ENCODE results near the gene FEZ2. TPM values are rescaled to one million over a fixed set of nuclear protein-coding genes. Genes with fewer than 3 reads are reported as not detected.

FEZ2 gene
- total RNA-seq, 1 experiment from 2014 or later = 51.1 TPM

- no peak for DNase-seq (ENCODE audit: low read depth, low spot score)
- in situ Hi-C loops (cut with HindIII; ENCODE audit: low pct_unique_long_range_greater_than_20kb, low sequenced_read_pairs) (no loop called here), intact Hi-C loops (cut with micrococcal nuclease; ENCODE audit: unreplicated experiment) (no loop called here)
- Histone ChIP-seq H3K9me3 (ENCODE audit: control insufficient read depth, insufficient read depth, low read depth, low read length) (no peaks in the 10 kb centered on the region), H3K36me3 (ENCODE audit: control insufficient read depth, insufficient read depth, low read length) (peaks cover 18% of the 10 kb centered on the region), H3K4me3 (ENCODE audit: low read depth in 2 of 2, low read length in 2 of 2) (no peak overlapping the region), H3K27me3 (ENCODE audit: control insufficient read depth, insufficient read depth, low read length) (no peaks in the 10 kb centered on the region), H3K27ac (ENCODE audit: low read length) (peak overlapping the region; percentile 90), H3K4me1 (ENCODE audit: control insufficient read depth, insufficient read depth, low read length) (peaks cover 40% of the 10 kb centered on the region)
- ChIA-PET POLR2A (interaction anchor here (0.6 kb wide), 1 partner anchor 198 kb away, joined by 5 read pairs; no protein-coding TSS in a partner anchor), CTCF (no interaction called here)
- no TSS peak for BruUV-seq (replicated peaks)
- ATAC-seq = no peak
- TF ChIP-seq SIN3A (IDR thresholded peaks at IDR 0.05; ENCODE audit: borderline replicate concordance, insufficient read depth, low read depth, low read length) (no peak), CTCF (IDR thresholded peaks at IDR 0.05) (no peak), TCF7L2 (IDR thresholded peaks at IDR 0.05; ENCODE audit: low read depth, low read length) (no peak), POLR2AphosphoS5 (IDR thresholded peaks at IDR 0.05; ENCODE audit: low read depth, low read length) (no peak), REST (IDR thresholded peaks at IDR 0.05; ENCODE audit: insufficient read depth in 1 of 2, low read depth in 2 of 2, low read length in 1 of 2) (no peak; a peak in 1 of 4 replicates)
Measured at GRCh38 chr2:36573165-36573564, 24.8 kb downstream of the FEZ2 start.

- Histone ChIP-seq H3K4me1 (ENCODE audit: control insufficient read depth, insufficient read depth, low read length) (peaks cover 44% of the 10 kb centered on the region), H3K4me3 (ENCODE audit: low read depth in 2 of 2, low read length in 2 of 2) (no peak overlapping the region), H3K9me3 (ENCODE audit: control insufficient read depth, insufficient read depth, low read depth, low read length) (no peaks in the 10 kb centered on the region), H3K27me3 (ENCODE audit: control insufficient read depth, insufficient read depth, low read length) (no peaks in the 10 kb centered on the region), H3K27ac (ENCODE audit: low read length) (peak overlapping the region; percentile 90), H3K36me3 (ENCODE audit: control insufficient read depth, insufficient read depth, low read length) (peaks cover 14% of the 10 kb centered on the region)
- DNase-seq (ENCODE audit: low read depth, low spot score) = no peak
- TF ChIP-seq TCF7L2 (IDR thresholded peaks at IDR 0.05; ENCODE audit: low read depth, low read length) = no peak
- in situ Hi-C loops (cut with HindIII; ENCODE audit: low pct_unique_long_range_greater_than_20kb, low sequenced_read_pairs) = no loop called here
- no peak for ATAC-seq
- ChIA-PET CTCF (no interaction called here), POLR2A (interaction anchor here (0.6 to 0.7 kb wide), 3 partner anchors 95 to 199 kb away, joined by 3 to 5 read pairs (median 4); no protein-coding TSS in a partner anchor)
- intact Hi-C loops (cut with micrococcal nuclease; ENCODE audit: unreplicated experiment) = no loop called here
- no TSS peak for BruUV-seq (replicated peaks)
Measured at GRCh38 chr2:36572719-36573059, 25.3 kb downstream of the FEZ2 start.

- H3K27me3 ChIP-seq (ENCODE audit: control insufficient read depth, insufficient read depth, low read length) = no peaks in the 10 kb centered on the region
- H3K4me1 ChIP-seq (ENCODE audit: control insufficient read depth, insufficient read depth, low read length) = peaks cover 48% of the 10 kb centered on the region
- no peaks in the 10 kb centered on the region for H3K9me3 ChIP-seq (ENCODE audit: control insufficient read depth, insufficient read depth, low read depth, low read length)
- H3K27ac ChIP-seq (ENCODE audit: low read length) = peak overlapping the region; percentile 90
- POLR2A ChIA-PET = interaction anchor here (0.6 to 0.7 kb wide), 3 partner anchors 95 to 786 kb away, joined by 3 to 4 read pairs (median 4); no protein-coding TSS in a partner anchor
- H3K4me3 ChIP-seq (ENCODE audit: low read depth in 2 of 2, low read length in 2 of 2) = no peak overlapping the region
- TF ChIP-seq REST (IDR thresholded peaks at IDR 0.05; ENCODE audit: insufficient read depth in 1 of 2, low read depth in 2 of 2, low read length in 1 of 2) (no peak), POLR2AphosphoS5 (IDR thresholded peaks at IDR 0.05; ENCODE audit: low read depth, low read length) (no peak), TCF7L2 (IDR thresholded peaks at IDR 0.05; ENCODE audit: low read depth, low read length) (no peak), SIN3A (IDR thresholded peaks at IDR 0.05; ENCODE audit: borderline replicate concordance, insufficient read depth, low read depth, low read length) (no peak), CTCF (IDR thresholded peaks at IDR 0.05) (no peak)
- in situ Hi-C loops (cut with HindIII; ENCODE audit: low pct_unique_long_range_greater_than_20kb, low sequenced_read_pairs) (no loop called here), intact Hi-C loops (cut with micrococcal nuclease; ENCODE audit: unreplicated experiment) (no loop called here)
- CTCF ChIA-PET = interaction anchor here (0.7 kb wide), 1 partner anchor 66 kb away, joined by 11 read pairs; no protein-coding TSS in a partner anchor
- ATAC-seq = no peak
- BruUV-seq (replicated peaks) = no TSS peak
- DNase-seq (ENCODE audit: low read depth, low spot score) = no peak
- peaks cover 12% of the 10 kb centered on the region for H3K36me3 ChIP-seq (ENCODE audit: control insufficient read depth, insufficient read depth, low read length)
Measured at GRCh38 chr2:36572054-36572718, 25.8 kb downstream of the FEZ2 start.

Measured in Panc1 (cell line).